ENCODE data around the gene FMO1. TPM values are rescaled to one million over a fixed set of nuclear protein-coding genes. Genes with fewer than 3 reads are reported as not detected.

The FMO1 gene
- total RNA-seq, 1 donor from 2014 or later = not detected

- Histone ChIP-seq H3K27me3 (no peaks in the 10 kb centered on the region), H3K27ac (peak overlapping the region; percentile 99), H3K4me1 (peaks cover 53% of the 10 kb centered on the region), H4K20me1 (ENCODE audit: low read depth) (no peaks in the 10 kb centered on the region), H3K4me3 (peak overlapping the region; percentile 43), H3K79me2 (ENCODE audit: low read depth) (no peaks in the 10 kb centered on the region), H3K9ac (no peak overlapping the region), H3K36me3 (no peaks in the 10 kb centered on the region), H2AFZ (replicated peaks) (no peak overlapping the region), H3K4me2 (peak overlapping the region; percentile 77), H3K9me3 (ENCODE audit: low read depth) (peaks cover 8% of the 10 kb centered on the region), H3F3A (ENCODE audit: low read depth) (peaks cover 41% of the 10 kb centered on the region)
- Mint-ChIP-seq H3K27me3 (ENCODE audit: insufficient read depth, low read depth) (peaks cover 7% of the 10 kb centered on the region), H3K27ac (peak overlapping the region; percentile 96), H3K9me3 (peaks cover 20% of the 10 kb centered on the region), H3K36me3 (peaks cover 2% of the 10 kb centered on the region), H3K4me3 (peak overlapping the region; percentile 83), H3K4me1 (peaks cover 44% of the 10 kb centered on the region)
- TF ChIP-seq, protein P1, sequence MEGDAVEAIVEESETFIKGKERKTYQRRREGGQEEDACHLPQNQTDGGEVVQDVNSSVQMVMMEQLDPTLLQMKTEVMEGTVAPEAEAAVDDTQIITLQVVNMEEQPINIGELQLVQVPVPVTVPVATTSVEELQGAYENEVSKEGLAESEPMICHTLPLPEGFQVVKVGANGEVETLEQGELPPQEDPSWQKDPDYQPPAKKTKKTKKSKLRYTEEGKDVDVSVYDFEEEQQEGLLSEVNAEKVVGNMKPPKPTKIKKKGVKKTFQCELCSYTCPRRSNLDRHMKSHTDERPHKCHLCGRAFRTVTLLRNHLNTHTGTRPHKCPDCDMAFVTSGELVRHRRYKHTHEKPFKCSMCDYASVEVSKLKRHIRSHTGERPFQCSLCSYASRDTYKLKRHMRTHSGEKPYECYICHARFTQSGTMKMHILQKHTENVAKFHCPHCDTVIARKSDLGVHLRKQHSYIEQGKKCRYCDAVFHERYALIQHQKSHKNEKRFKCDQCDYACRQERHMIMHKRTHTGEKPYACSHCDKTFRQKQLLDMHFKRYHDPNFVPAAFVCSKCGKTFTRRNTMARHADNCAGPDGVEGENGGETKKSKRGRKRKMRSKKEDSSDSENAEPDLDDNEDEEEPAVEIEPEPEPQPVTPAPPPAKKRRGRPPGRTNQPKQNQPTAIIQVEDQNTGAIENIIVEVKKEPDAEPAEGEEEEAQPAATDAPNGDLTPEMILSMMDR (IDR thresholded peaks at IDR 0.05) = no peak
- TF ChIP-seq EZH2 (IDR thresholded peaks at IDR 0.05) (no peak), EZH2phosphoT487 (IDR thresholded peaks at IDR 0.05) (no peak)
- peak; percentile 56 for DNase-seq (ENCODE audit: low spot score)
Measured at GRCh38 chr1:171219346-171220080, 28.8 kb upstream of the FMO1 start.

DNA sequence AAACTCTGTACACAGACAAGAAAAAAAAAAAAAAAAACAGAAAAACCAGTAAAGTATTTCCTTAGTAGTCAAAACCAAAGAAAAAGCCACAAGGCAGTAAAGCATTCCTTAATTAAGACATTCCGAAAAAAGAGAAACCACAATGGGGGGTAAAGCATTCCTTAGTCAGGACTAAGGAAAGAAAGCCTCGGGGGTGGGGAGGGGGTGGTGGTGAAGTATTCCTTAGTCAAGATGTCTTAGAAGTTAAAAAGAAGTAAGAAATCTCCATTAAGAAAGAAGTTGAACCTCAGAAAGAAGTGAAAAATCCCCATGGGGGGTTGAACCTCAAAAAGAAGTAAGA lies 28.2 kb upstream of the FMO1 start:
- H3K27me3 ChIP-seq = no peaks in the 10 kb centered on the region
- H3K4me3 Mint-ChIP-seq = peak overlapping the region; percentile 83
- TF ChIP-seq EZH2 (IDR thresholded peaks at IDR 0.05) (no peak), EZH2phosphoT487 (IDR thresholded peaks at IDR 0.05) (no peak)
- TF ChIP-seq, protein P1 (IDR thresholded peaks at IDR 0.05) = no peak
- peak overlapping the region; percentile 77 for H3K4me2 ChIP-seq
- peaks cover 2% of the 10 kb centered on the region for H3K36me3 Mint-ChIP-seq
- H3K9ac ChIP-seq = peak overlapping the region; percentile 39
- H3K9me3 ChIP-seq (ENCODE audit: low read depth) = peaks cover 8% of the 10 kb centered on the region
- peak overlapping the region; percentile 96 for H3K27ac Mint-ChIP-seq
- no peaks in the 10 kb centered on the region for H4K20me1 ChIP-seq (ENCODE audit: low read depth)
- H3K4me1 ChIP-seq = peaks cover 55% of the 10 kb centered on the region
- no peaks in the 10 kb centered on the region for H3K36me3 ChIP-seq
- DNase-seq (ENCODE audit: low spot score) = peak; percentile 94
- no peak overlapping the region for H2AFZ ChIP-seq (replicated peaks)
- H3K27me3 Mint-ChIP-seq (ENCODE audit: insufficient read depth, low read depth) = peaks cover 7% of the 10 kb centered on the region
- H3K27ac ChIP-seq = peak overlapping the region; percentile 99
- peaks cover 20% of the 10 kb centered on the region for H3K9me3 Mint-ChIP-seq
- peaks cover 42% of the 10 kb centered on the region for H3F3A ChIP-seq (ENCODE audit: low read depth)
- H3K4me1 Mint-ChIP-seq = peaks cover 44% of the 10 kb centered on the region
- no peaks in the 10 kb centered on the region for H3K79me2 ChIP-seq (ENCODE audit: low read depth)
- H3K4me3 ChIP-seq = peak overlapping the region; percentile 43

- Histone ChIP-seq H3K79me2 (ENCODE audit: low read depth) (no peaks in the 10 kb centered on the region), H2AFZ (replicated peaks) (peak overlapping the region; percentile 37), H3K27ac (peak overlapping the region; percentile 99), H3K9me3 (ENCODE audit: low read depth) (peaks cover 8% of the 10 kb centered on the region), H3K27me3 (no peaks in the 10 kb centered on the region), H3K4me3 (peak overlapping the region; percentile 43), H4K20me1 (ENCODE audit: low read depth) (no peaks in the 10 kb centered on the region), H3K4me1 (peaks cover 55% of the 10 kb centered on the region), H3F3A (ENCODE audit: low read depth) (peaks cover 42% of the 10 kb centered on the region), H3K9ac (peak overlapping the region; percentile 39), H3K4me2 (peak overlapping the region; percentile 77), H3K36me3 (no peaks in the 10 kb centered on the region)
- H3K9me3 Mint-ChIP-seq = peaks cover 20% of the 10 kb centered on the region
- H3K4me1 Mint-ChIP-seq = peaks cover 44% of the 10 kb centered on the region
- peak overlapping the region; percentile 83 for H3K4me3 Mint-ChIP-seq
- peak overlapping the region; percentile 96 for H3K27ac Mint-ChIP-seq
- DNase-seq (ENCODE audit: low spot score) = peak; percentile 87
- H3K27me3 Mint-ChIP-seq (ENCODE audit: insufficient read depth, low read depth) = peaks cover 7% of the 10 kb centered on the region
- TF ChIP-seq EZH2 (IDR thresholded peaks at IDR 0.05) (no peak), EZH2phosphoT487 (IDR thresholded peaks at IDR 0.05) (no peak)
- TF ChIP-seq, protein P1 (IDR thresholded peaks at IDR 0.05) = peak; percentile 25
- peaks cover 2% of the 10 kb centered on the region for H3K36me3 Mint-ChIP-seq
Measured at GRCh38 chr1:171220581-171221054, 27.7 kb upstream of the FMO1 start.
